ENCODE results near the gene PDCD5.

Gene PDCD5

GRCh38 chr19:32595491-32595890 lies 14.5 kb downstream of the PDCD5 start:
- no peak overlapping the region for H3K27ac ChIP-seq
- no peak for DNase-seq
- no peak for TF ChIP-seq CTCF (IDR thresholded peaks at IDR 0.05; ENCODE audit: low read depth, low read length)
- H3K4me3 ChIP-seq (ENCODE audit: low read depth, low read length) = no peak overlapping the region
- peaks cover 55% of the 10 kb centered on the region for H3K36me3 ChIP-seq
- no peaks in the 10 kb centered on the region for H3K9me3 ChIP-seq (ENCODE audit: severe bottlenecking)
- no peaks in the 10 kb centered on the region for H3K27me3 ChIP-seq (ENCODE audit: insufficient read depth, low read depth, severe bottlenecking)

- no peaks in the 10 kb centered on the region for H3K27me3 ChIP-seq (ENCODE audit: insufficient read depth, low read depth, severe bottlenecking)
- peaks cover 54% of the 10 kb centered on the region for H3K36me3 ChIP-seq
- no peak for TF ChIP-seq CTCF (IDR thresholded peaks at IDR 0.05; ENCODE audit: low read depth, low read length)
- no peak overlapping the region for H3K27ac ChIP-seq
- H3K9me3 ChIP-seq (ENCODE audit: severe bottlenecking) = no peaks in the 10 kb centered on the region
- DNase-seq = no peak
- no peak overlapping the region for H3K4me3 ChIP-seq (ENCODE audit: low read depth, low read length)
Observed at GRCh38 chr19:32598022-32598421, 17.0 kb downstream of the PDCD5 start.

GRCh38 chr19:32599258-32599657 lies 18.3 kb downstream of the PDCD5 start:
- H3K9me3 ChIP-seq (ENCODE audit: severe bottlenecking) = no peaks in the 10 kb centered on the region
- H3K36me3 ChIP-seq = peaks cover 42% of the 10 kb centered on the region
- no peak for TF ChIP-seq CTCF (IDR thresholded peaks at IDR 0.05; ENCODE audit: low read depth, low read length)
- H3K4me3 ChIP-seq (ENCODE audit: low read depth, low read length) = no peak overlapping the region
- no peaks in the 10 kb centered on the region for H3K27me3 ChIP-seq (ENCODE audit: insufficient read depth, low read depth, severe bottlenecking)
- H3K27ac ChIP-seq = no peak overlapping the region
- no peak for DNase-seq

GRCh38 chr19:32599736-32600157 lies 18.8 kb downstream of the PDCD5 start:
- Histone ChIP-seq H3K36me3 (peaks cover 37% of the 10 kb centered on the region), H3K27me3 (ENCODE audit: insufficient read depth, low read depth, severe bottlenecking) (no peaks in the 10 kb centered on the region), H3K4me3 (ENCODE audit: low read depth, low read length) (no peak overlapping the region), H3K27ac (no peak overlapping the region), H3K9me3 (ENCODE audit: severe bottlenecking) (no peaks in the 10 kb centered on the region)
- peak; percentile 35 for DNase-seq
- TF ChIP-seq CTCF (IDR thresholded peaks at IDR 0.05; ENCODE audit: low read depth, low read length) = peak; percentile 63

GRCh38 chr19:32603961-32604360 lies 23.0 kb downstream of the PDCD5 start:
- Histone ChIP-seq H3K9me3 (ENCODE audit: severe bottlenecking) (no peaks in the 10 kb centered on the region), H3K27ac (no peak overlapping the region), H3K27me3 (ENCODE audit: insufficient read depth, low read depth, severe bottlenecking) (no peaks in the 10 kb centered on the region), H3K36me3 (peaks cover 13% of the 10 kb centered on the region), H3K4me3 (ENCODE audit: low read depth, low read length) (no peak overlapping the region)
- DNase-seq = no peak
- no peak for TF ChIP-seq CTCF (IDR thresholded peaks at IDR 0.05; ENCODE audit: low read depth, low read length)

- TF ChIP-seq CTCF (IDR thresholded peaks at IDR 0.05; ENCODE audit: low read depth, low read length) = no peak
- Histone ChIP-seq H3K4me3 (ENCODE audit: low read depth, low read length) (no peak overlapping the region), H3K27ac (no peak overlapping the region), H3K36me3 (peaks cover 8% of the 10 kb centered on the region), H3K27me3 (ENCODE audit: insufficient read depth, low read depth, severe bottlenecking) (no peaks in the 10 kb centered on the region), H3K9me3 (ENCODE audit: severe bottlenecking) (no peaks in the 10 kb centered on the region)
- DNase-seq = no peak
Observed at GRCh38 chr19:32605544-32605943, 24.6 kb downstream of the PDCD5 start.

Data from WERI-Rb-1 (cell line).